H1 (cell line): ENCODE data around the gene SRY. TPM values are rescaled to one million over a fixed set of nuclear protein-coding genes. Genes with fewer than 3 reads are reported as not detected.

ENCODE experiments used
- ASH2L ChIP-seq: fragments of 200-600, 300-600 bp; sonication (generic); IDR thresholded peaks from one replicate; pipeline ENCODE4 v1.7.1; 2017; ENCODE audit warnings: low read length
- CBX8 ChIP-seq: fragments of 300-800, 300-1000 bp; sonication (generic); IDR thresholded peaks from 2 replicates; pipeline ENCODE4 v1.7.1; 2016; ENCODE audit warnings: low read depth, low read length, borderline replicate concordance
- EGR1 ChIP-seq: IDR thresholded peaks from 2 replicates; pipeline ENCODE4 v1.6.1; 2011; ENCODE audit warnings: low read depth, low read length, borderline replicate concordance
- FOSL1 ChIP-seq: IDR thresholded peaks from 2 replicates; pipeline ENCODE4 v1.6.1; 2011; ENCODE audit warnings: mild to moderate bottlenecking, low read depth, low read length, moderate library complexity; ENCODE audit not compliant: insufficient read depth
- GTF2F1 ChIP-seq: IDR thresholded peaks from 2 replicates; pipeline ENCODE4 v1.6.1; 2012; ENCODE audit warnings: low read depth, low read length, improper control_type of control experiment, borderline replicate concordance
- RAD21 ChIP-seq, 2 experiments: IDR thresholded peaks in 1 of 2; conservative IDR thresholded peaks in 1 of 2; 2 replicates each; pipeline ENCODE4 v1.6.1; 2011; ENCODE audit warnings: low read depth in 2 of 2, low read length in 2 of 2, improper control_type of control experiment in 1 of 2, inconsistent platforms in 1 of 2, mild to moderate bottlenecking in 1 of 2, moderate library complexity in 1 of 2
- RBBP5 ChIP-seq: IDR thresholded peaks from 2 replicates; pipeline ENCODE4 v1.7.1; 2012; ENCODE audit warnings: low read depth, mild to moderate bottlenecking, inconsistent platforms, low read length, moderate library complexity, borderline replicate concordance
- SRF ChIP-seq: IDR thresholded peaks from 2 replicates; pipeline ENCODE4 v1.6.1; 2011; ENCODE audit warnings: mild to moderate bottlenecking, low read depth, low read length, moderate library complexity
- SUZ12 ChIP-seq: fragments of 200-600 bp; sonication (generic); IDR thresholded peaks from 2 replicates; pipeline ENCODE4 v1.6.1; 2012; ENCODE audit warnings: mild to moderate bottlenecking, inconsistent platforms, low read length, moderate library complexity, mixed read lengths
- polyA plus RNA-seq, 7 experiments: library from polyadenylated mRNA; depleted of rRNA in 3 of 7; stranded (reverse) in 5 of 7; unstranded in 2 of 7; fragments of >200 nt in 5 of 7; fragments of 200-250 nt in 2 of 7; gene quantifications; 1 replicate in 5 of 7; 2 replicates in 1 of 7; 4 replicates in 1 of 7; pipeline versions ENCODE4 v1.2.1 to v1.2.3, GENCODE V29; 2011 to 2013; ENCODE audit warnings: missing spikeins in 2 of 7, mixed read lengths in 2 of 7
- total RNA-seq: library from RNA; stranded (reverse); fragmentation: NEBNext Ultra II Directional; extraction: Animal tissue kit (Norgen Biotek cat#: 25700); gene quantifications from 2 replicates; pipeline ENCODE4 v1.2.1, GENCODE V29; 2021
- TF ChIP-seq, protein P1 (sequence below): fragments of 300-600 bp; sonication (generic); IDR thresholded peaks from 2 replicates; pipeline ENCODE4 v1.7.1; 2012; ENCODE audit warnings: low read length, moderate library complexity, mild to moderate bottlenecking, inconsistent platforms; ENCODE audit not compliant: insufficient replicate concordance

The SRY gene
- total and polyA plus RNA-seq, 2 of the 8 experiments (the other 6 are each of a cell fraction or from before 2014, with no cell fraction given) = 5.9 to 15.1 TPM

GRCh38 chrY:2797991-2798390 is 10.5 kb upstream of the SRY start (continued):
- TF ChIP-seq, protein P1, sequence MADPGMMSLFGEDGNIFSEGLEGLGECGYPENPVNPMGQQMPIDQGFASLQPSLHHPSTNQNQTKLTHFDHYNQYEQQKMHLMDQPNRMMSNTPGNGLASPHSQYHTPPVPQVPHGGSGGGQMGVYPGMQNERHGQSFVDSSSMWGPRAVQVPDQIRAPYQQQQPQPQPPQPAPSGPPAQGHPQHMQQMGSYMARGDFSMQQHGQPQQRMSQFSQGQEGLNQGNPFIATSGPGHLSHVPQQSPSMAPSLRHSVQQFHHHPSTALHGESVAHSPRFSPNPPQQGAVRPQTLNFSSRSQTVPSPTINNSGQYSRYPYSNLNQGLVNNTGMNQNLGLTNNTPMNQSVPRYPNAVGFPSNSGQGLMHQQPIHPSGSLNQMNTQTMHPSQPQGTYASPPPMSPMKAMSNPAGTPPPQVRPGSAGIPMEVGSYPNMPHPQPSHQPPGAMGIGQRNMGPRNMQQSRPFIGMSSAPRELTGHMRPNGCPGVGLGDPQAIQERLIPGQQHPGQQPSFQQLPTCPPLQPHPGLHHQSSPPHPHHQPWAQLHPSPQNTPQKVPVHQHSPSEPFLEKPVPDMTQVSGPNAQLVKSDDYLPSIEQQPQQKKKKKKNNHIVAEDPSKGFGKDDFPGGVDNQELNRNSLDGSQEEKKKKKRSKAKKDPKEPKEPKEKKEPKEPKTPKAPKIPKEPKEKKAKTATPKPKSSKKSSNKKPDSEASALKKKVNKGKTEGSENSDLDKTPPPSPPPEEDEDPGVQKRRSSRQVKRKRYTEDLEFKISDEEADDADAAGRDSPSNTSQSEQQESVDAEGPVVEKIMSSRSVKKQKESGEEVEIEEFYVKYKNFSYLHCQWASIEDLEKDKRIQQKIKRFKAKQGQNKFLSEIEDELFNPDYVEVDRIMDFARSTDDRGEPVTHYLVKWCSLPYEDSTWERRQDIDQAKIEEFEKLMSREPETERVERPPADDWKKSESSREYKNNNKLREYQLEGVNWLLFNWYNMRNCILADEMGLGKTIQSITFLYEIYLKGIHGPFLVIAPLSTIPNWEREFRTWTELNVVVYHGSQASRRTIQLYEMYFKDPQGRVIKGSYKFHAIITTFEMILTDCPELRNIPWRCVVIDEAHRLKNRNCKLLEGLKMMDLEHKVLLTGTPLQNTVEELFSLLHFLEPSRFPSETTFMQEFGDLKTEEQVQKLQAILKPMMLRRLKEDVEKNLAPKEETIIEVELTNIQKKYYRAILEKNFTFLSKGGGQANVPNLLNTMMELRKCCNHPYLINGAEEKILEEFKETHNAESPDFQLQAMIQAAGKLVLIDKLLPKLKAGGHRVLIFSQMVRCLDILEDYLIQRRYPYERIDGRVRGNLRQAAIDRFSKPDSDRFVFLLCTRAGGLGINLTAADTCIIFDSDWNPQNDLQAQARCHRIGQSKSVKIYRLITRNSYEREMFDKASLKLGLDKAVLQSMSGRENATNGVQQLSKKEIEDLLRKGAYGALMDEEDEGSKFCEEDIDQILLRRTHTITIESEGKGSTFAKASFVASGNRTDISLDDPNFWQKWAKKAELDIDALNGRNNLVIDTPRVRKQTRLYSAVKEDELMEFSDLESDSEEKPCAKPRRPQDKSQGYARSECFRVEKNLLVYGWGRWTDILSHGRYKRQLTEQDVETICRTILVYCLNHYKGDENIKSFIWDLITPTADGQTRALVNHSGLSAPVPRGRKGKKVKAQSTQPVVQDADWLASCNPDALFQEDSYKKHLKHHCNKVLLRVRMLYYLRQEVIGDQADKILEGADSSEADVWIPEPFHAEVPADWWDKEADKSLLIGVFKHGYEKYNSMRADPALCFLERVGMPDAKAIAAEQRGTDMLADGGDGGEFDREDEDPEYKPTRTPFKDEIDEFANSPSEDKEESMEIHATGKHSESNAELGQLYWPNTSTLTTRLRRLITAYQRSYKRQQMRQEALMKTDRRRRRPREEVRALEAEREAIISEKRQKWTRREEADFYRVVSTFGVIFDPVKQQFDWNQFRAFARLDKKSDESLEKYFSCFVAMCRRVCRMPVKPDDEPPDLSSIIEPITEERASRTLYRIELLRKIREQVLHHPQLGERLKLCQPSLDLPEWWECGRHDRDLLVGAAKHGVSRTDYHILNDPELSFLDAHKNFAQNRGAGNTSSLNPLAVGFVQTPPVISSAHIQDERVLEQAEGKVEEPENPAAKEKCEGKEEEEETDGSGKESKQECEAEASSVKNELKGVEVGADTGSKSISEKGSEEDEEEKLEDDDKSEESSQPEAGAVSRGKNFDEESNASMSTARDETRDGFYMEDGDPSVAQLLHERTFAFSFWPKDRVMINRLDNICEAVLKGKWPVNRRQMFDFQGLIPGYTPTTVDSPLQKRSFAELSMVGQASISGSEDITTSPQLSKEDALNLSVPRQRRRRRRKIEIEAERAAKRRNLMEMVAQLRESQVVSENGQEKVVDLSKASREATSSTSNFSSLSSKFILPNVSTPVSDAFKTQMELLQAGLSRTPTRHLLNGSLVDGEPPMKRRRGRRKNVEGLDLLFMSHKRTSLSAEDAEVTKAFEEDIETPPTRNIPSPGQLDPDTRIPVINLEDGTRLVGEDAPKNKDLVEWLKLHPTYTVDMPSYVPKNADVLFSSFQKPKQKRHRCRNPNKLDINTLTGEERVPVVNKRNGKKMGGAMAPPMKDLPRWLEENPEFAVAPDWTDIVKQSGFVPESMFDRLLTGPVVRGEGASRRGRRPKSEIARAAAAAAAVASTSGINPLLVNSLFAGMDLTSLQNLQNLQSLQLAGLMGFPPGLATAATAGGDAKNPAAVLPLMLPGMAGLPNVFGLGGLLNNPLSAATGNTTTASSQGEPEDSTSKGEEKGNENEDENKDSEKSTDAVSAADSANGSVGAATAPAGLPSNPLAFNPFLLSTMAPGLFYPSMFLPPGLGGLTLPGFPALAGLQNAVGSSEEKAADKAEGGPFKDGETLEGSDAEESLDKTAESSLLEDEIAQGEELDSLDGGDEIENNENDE = no peak
- TF ChIP-seq FOSL1 (no peak), SRF (no peak), ASH2L (no peak), SUZ12 (no peak), CBX8 (no peak), RAD21 (IDR thresholded peaks at IDR 0.05 in 1 of 2, conservative IDR thresholded peaks at IDR 0.05 in 1 of 2; ENCODE audit: low read depth in 2 of 2, low read length in 2 of 2) (no peak), RBBP5 (no peak), GTF2F1 (no peak), EGR1 (no peak)
